ENCODE data around the gene FOSB.
"Not testable (repeated sequence)": the region's sequence is repeated elsewhere in the genome, so short reads cannot be mapped to it uniquely, and the experiment has no call there.

FOSB gene

DNA sequence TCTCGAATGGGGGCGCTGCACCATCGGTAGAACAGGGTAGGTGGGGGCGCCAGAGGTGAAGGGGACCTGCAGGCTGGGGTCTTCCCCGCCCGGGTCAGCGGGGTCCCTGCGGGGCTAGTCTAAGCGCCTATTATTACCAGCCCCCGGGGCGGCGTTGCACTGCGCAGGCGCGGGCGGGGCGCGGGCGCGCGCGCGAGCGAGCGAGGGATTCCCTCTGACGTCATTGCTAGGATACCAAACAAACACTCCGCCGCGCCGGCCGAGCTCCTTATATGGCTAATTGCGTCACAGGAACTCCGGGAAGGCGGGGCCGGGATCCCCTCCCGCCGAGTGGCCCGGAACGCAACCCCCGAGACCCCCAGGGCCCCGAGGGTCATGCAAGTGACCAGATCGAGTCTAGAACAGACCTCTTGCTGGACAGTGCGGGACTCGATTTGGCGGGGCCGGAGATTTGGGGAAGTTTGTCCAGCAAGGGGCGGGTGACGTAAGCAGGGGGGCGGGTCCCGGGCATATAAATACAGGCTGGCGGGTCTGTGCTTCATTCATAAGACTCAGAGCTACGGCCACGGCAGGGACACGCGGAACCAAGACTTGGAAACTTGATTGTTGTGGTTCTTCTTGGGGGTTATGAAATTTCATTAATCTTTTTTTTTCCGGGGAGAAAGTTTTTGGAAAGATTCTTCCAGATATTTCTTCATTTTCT, at the start of gene FOSB:
FOSB (plus strand) TSS at position 541 of the 703 bp plus-strand sequence. CDS start 591 bp downstream, outside the sequence.
- DNase-seq, result peak; percentile 78

DNA sequence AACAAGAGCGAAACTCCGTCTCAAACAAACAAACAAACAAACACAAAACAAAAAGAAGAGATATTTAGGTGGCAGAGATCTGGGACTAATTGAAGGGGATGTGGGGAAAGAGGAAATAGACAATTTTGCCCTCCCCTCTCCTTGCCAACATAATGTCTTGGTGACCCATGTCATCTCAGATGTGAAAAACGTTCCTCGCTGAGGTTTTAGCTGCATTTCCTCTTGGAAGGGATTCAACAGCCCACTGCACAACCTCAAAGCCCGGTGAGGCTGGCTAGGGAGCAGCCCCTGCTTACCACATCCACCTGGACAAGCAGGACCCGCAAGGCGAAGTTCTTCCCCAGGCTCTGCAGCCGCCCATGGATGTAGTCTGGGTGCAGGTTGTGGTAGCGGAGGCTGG, 49.0 kb upstream of the FOSB start:
- no peak for DNase-seq

DNA sequence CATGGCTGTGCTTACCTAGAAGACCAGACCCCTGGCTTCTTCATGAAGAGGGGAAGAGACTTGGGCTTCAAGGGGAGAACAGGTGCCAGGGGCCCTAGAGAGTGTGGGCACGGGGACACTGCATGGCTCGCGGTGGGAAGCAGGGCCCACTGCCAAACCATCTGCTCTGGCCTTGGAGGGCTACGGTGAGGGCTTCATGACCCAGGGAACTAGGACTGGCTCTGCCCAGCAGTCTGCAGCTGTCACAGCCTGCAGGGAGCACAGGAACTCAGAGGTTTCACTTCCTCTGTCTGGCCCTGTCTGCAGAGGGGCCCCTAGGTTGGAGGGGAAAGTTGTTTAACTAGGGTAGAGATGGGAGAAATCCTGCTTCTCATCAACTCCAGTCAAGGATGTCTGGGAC, 48.4 kb upstream of the FOSB start:
- DNase-seq, result no peak

DNA sequence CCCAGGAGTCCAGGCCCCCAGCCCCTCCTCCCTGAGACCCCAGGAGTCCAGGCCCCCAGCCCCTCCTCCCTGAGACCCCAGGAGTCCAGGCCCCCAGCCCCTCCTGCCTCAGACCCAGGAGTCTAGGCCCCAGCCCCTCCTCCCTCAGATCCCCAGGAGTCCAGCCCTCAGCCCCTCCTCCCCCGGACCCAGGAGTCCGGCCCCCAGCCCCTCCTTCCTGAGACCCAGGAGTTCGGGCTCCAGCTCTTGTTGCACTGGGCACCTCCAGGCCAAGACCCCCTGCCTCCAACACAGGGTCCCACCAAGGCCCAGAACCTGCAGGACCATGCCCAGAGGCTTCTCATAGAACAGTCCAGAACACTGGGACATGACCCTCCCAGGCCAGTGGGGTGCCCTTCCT, 47.9 kb upstream of the FOSB start:
- DNase-seq, result no peak

DNA sequence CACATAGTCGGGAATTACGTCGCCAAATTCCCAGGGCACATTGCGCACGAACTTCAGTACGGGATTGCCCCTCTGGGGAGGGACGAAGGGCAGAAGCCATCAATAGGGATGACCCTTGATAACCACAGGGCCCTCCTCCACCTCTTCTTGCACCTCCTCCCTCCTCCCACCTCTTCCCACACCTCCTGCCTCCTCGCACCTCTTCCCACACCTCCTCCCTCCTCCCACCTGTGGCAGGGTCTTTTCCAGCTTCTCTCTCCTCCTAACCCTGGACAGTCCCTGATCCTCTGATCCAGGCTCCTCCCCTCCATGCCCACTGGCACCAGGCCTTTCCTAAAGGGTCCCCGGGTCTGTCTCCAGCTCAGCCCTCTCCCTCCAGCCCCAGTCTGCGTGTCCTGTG, 47.4 kb upstream of the FOSB start:
- no peak for DNase-seq

DNA sequence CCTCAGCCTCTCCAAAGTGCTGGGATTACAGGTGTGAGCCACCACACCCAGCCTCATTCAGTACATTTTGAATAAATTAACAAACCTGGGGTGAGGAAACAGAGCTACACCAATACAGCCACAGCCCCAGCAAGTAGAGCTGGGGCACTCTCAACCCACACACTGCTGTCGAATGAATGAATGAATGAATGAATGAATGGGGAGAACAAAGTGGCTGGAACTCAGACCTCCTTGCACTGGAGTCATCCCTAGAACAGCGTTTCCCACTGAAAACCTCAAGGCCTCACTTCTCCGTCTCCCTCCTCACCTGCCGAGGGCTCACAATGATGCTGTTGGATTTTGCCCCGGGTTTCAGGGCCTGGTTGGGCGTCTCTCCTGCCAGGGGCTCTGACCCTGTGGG, 46.9 kb upstream of the FOSB start:
- DNase-seq, result no peak

DNA sequence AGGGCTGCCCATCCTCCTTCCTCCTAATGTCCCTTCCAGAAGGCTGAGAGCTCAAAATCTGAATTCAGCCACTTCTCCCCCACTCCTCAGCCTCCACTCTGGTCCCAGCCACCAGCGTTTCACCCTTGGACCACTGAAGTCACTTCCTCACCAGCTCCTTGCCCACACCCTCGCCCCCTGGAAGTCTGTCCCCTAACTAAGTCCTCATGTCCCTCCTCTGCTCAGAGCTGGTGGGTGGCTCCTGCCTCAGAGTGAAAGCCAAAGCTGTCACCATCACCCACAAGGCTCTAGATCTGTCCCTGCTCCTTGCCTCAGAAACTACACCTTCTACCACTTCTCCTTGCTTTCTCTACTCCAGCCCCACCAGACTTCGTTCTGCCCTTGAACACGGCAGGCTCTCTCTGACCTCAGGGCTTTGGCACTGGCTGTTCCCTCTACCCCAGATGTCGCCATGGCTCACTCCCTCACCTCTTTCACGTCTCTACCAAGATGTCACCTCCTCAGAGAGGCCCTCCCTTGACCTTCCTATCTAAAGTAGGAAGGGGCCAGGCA, 45.8 kb upstream of the FOSB start:
- no peak for DNase-seq

DNA sequence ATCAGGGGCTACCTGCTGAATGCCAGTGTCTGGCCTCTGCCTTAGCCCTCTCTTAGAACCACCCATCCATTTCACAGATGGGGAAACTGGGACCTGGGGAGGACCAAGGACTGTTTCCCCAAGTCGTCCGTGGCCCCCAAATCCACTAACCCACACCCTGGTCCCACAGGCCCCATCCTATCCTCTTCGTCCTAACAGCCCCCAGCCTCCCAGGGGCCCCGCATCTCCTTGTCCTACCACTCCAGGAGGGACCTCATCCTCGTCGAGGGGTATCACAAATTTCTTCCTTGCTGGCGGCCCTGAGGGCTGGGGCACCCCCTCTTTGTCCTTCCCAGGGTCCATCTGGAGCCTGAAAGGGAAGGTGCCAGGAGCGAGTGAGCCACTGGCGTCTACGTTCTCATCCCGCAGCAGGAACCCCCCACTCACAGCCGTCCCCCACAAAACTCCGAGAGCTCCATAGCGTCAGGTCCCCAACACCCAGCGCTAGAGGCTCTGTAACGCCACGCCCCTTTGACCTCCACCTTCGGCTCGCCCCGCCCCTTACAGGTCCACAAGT, 44.7 kb upstream of the FOSB start:
- DNase-seq, result no peak

DNA sequence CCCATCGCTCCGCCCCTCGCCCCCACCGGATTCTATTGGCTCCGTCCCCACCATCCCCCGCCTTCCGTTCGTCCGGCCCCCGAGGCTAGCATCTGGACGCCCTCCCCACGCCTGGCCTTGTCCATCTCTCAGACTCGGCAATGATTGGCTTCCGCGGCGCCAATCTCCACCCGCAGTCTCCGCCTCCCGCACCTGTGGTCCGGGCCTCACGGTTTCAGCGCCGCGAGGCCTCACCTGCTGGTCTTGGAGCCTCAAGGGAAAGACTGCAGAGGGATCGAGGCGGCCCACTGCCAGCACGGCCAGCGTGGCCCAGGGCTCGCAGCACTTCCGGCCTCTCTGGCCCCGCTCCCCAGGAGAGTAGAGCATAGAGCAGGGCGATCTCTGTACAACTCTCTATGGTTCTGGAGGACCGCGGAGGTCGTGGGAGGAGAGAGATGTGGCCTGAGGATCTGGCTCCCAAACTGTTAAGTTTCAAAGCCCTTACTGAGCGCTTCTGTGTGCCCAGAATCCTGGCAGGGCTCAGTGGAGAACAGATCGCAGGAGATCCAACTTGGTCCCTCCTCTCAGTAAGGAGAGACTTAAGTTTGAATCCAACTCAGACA, 44.1 kb upstream of the FOSB start, which contains the start of gene ERCC1:
ERCC1 (minus strand) TSS at position 329 of the 602 bp plus-strand sequence. CDS start 543 bp downstream, outside the sequence.
- DNase-seq, result peak; percentile 93

DNA sequence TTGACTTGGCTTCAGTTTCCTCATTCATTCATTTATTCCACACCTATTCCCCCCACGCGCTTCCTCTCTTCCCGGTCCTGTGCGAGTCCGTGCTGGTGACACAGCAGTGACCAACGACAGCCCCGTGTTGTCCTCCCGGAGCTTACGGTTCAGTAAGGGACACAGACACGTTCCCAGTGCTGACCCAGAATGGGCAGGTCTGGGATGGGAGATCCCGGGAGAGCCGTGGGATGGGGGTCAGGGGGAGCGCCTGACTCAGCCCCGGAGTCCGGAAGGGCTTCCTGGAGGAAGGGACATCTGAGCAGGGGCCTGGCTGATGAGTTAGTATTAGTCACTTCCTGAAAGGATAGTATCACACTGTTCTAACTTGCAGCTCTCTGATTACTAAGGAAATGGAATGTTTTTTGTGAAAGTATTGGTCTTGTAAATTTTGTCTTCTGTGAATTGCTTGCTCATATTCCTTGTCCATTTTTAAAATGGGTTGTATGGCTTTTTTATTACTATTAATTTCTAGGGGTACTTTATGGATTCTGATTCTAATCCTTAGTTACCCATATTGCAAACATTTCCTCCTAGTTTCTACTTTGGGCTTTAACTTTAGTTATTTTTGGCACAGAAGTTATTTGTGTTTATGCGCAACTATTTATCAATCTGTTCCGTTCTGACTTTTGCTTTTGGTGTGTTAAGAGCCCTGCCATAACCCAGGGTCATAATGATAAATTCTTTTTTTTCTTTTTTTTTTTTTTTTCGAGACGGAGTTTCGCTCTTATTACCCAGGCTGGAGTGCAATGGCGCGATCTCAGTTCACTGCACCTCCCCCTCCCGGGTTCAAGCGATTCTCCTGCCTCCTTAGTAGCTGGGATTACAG, 43.4 kb upstream of the FOSB start:
- DNase-seq, result no peak

DNA sequence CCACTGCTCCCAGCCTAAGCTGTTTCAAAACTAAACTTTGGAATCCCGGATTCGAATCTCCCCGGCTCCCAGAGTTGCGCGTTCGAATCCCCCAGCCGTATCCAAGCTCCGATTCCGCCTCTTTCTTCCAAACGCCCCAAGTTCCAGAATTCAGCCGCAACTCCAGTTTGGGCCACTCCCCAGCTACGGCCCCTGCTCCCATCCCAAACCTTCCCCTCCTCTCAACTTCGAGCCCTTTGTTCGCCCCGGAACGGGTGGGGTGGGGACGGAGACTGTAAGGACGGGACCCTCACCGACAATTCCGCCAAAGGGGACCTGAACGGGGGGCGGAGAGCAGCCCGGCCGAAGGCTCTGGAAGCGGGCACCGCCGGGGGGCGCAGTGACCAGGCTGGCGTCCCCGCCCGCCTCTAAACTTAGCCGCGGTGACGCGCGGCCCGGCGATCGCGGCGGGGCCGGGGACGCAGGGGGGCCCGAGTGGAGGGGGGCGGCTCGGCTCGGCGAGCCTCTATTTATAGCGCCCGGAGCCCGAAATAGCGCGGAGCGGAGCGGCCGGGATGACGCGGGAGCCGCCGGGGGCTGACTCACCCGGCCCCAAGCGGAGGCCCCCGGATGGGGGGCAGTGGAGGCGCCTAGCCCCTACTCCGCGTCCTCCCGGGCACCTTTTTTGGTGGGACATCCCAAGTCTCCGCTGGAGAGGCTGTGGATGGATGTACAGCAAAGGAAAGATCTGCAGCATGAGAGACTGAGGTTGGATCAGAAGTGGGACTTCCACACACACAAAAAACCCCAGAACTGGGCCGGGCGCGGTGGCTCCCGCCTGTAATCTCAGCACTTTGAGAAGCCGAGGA, 39.2 kb upstream of the FOSB start:
- DNase-seq, result no peak

DNA sequence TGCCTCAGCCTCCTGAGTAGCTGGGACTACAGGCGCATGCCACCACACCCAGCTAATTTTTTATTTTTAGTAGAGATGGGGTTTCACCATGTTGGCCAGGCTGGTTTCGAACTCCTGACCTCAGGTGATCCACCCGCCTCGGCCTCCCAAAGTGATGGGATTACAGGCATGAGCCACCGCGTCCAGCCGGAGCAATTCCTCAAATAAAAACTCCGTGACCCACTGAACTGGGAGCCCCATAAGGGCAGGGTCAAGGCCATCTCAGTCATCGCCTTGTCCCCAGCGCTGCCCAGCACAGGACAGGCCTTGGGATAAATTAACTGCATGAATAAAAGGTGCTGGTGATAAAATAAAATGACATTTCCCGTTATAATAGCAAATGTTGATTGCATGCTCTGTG, 37.9 kb upstream of the FOSB start:
- not testable (repeated sequence) for DNase-seq

DNA sequence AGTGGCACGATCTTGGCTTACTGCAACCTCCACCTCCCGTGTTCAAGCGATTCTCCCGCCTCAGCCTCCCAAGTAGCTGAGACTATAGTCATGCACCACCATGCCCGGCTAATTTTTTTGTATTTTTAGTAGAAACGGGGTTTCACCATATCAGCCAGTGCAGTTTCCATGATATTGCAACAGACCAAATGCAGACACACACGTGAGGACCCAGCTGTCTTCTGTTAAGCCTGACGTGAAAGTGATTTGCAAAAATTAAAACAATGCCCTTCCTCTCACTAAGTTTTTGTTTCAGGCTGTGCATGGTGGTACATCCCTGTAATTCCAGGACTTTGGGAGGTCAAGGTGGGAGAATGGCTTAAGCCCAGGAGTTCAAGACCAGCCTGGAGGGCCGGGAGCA, 36.8 kb upstream of the FOSB start:
- not testable (repeated sequence) for DNase-seq

DNA sequence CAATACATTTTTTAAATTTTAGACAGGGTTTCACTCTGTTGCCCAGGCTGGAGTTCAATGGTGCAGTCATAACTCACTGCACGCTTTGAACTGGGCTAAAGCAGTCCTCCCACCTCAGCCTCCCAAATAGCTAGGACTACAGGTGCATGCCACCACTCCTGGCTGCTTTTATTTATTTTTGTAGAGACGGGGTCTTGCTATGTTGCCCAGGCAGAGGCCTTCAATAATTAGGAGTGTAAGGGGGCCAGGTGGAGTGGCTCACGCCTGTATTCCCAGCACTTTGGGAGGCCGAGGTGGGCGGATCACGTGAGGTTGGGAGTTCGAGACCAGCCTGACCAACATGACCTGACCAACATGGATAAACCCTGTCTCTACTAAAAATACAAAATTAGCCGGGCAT, 35.3 kb upstream of the FOSB start:
- DNase-seq, result not testable (repeated sequence)

DNA sequence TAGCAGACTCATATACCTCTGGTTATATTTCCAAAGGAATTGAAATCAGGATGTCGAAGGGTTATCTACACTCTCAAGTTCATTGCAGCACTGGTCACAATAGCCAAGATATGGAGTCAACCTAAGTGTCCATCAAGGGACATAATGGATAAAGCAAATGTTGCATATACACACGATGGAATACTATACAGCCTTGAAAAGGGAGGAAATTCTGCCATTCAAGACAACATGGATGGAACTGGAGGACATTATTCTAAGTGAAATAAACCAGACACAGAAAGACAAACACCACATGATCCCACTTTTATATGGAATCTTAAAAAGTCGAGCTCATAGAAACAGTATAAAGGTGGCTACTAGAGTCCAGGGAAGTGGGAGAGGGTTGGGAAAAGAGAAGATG, 30.5 kb upstream of the FOSB start:
- no peak for DNase-seq

DNA sequence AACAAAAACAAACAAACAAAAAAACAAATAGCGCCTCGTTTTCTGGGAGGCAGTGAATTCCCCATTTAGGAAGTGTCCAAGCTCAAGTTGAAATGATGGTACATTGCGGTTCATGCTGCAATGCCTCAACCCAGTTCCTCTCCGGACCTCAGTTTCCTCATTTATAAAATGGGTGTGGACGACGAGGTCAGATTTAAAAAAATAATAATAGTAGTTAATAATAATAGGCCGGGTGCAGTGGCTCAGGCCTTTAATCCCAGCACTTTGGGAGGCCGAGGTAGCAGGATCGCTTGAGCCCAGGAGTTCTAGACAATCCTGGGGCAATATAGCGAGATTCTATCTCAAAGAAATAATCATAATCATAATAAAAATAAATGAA, 28.6 kb upstream of the FOSB start:
- no peak for DNase-seq

DNA sequence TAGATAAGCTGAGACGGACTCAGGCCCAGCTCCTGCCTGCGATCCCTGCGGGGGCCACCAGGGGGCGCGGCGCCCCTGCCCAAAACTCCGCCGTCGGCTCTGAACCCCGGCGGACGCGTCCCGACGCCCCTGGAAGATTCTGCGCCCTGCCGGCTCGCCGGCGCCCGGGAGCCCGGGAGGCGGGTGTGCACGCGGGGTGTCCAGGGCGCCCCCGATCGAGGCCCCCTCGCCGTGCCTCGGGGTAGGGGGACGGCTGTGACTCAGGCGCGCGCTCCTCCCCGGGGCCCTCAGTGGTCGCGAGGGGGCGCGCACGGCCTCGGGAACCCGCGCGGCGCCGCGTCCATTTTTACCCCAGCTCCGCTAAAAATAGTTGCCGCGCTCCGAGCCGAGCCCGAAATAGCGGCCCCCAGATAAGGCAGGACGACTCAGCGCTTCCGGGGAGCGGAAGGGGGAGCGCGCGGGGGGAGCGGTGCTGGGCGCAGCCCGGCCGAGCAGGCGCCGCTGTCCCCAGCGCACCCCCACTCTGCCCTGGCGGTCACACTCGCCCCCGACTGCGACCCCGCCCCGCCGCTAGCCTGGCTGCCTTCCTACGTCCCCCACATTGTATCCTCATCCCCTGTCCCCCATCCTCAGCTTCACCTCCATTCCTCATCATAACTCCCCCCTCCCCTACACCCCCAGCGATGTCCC, 28.1 kb upstream of the FOSB start:
- no peak for DNase-seq

DNA sequence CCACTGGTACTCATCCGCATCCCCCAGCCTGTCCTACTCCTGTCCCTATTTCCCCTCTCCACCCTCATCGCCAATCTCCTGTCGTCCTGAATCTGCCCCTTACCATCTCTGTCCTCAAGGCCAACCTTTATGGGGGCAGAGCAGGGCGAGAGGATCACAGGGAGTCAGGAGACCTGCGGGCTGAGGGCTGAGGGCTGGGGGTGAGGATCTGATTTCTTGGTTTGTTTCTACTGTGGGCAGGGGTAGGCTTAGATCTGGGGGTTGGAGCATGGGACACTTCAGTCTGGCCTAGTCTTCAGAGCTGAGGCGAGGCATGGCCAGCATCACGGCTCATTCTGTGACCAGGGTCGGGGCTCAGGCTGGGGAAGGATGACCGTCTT, 27.5 kb upstream of the FOSB start:
- no peak for DNase-seq

DNA sequence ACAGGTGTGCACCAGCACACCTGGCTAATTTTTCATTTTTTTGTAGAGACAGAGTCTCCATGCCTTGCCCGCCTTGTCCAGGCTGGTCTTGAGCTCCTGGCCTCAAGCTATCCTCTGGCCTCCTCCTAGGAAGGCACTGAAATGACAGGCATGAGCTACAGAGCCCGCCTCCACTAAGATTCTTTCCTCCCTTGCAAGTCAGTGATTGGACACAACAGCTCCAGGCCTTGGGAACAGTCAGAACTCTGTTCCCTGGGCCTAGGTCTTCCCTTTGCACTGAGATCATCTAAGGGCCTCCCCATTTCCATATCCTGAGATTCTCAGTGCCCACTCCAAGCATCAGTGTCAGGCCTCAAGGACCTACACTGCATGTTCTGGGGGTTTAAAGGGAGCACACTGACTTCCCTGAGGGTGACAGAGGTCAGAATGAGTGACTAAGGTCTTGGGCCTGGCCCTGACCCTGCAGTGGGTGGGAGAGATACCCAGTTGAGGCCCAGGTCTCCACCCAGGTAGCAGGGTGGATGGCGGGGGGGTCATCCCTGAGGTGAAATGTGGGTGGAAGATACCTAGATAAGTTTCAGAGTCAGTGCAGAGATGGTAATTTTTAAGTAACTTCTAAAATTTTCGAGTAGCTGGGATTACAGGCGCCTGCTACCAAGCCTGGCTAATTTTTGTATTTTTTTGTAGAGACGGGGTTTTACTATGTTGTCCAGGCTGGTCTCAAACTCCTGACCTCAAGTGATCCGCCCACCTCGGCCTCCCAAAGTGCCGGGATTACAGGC, 26.7 kb upstream of the FOSB start:
- DNase-seq, result no peak

DNA sequence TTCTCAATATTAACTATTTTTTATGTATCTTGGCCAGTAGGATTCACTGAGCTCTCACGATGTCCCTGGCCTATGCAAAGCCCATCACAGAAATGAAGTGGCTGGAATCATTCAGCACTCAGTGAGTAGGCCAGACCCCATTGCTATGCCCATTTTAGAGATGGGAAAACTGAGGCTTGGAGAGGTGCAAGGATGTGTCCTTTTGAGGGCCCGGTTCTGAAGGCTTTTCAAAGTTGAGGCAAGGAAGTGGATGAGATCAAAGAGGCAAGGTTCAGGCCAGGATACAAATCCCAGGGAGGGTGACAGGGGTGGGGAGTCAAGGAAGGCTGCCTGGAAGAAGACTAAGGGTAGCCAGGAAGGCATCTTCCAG, 25.4 kb upstream of the FOSB start:
- no peak for DNase-seq

Measured in NCI-H187 treated with DMSO at 0.1 percent for 48 hours (cell line).